ENCODE results near the gene ATOH8. TPM values are rescaled to one million over a fixed set of nuclear protein-coding genes. Genes with fewer than 3 reads are reported as not detected.

ATOH8 gene
- total RNA-seq, 3 donors from 2014 or later = 1.9 to 8.7 (median 2.8) TPM

- DNase-seq (peak; percentile 85 to 96 (median 94)), ATAC-seq (peak; percentile 96)
- H3K36me3 ChIP-seq (ENCODE audit: low read depth) = no peaks in the 10 kb centered on the region
- H3K9me3 ChIP-seq = no peaks in the 10 kb centered on the region
- intact Hi-C loops (cut with DNase I, micrococcal nuclease) = loop anchor here in 1 of 2 donors (2.0 kb wide), 1 partner anchor 85 kb away; no protein-coding TSS in a partner anchor
- H3K4me1 ChIP-seq (ENCODE audit: low read depth) = peaks cover 12% of the 10 kb centered on the region
- peak; percentile 73 for TF ChIP-seq CTCF (IDR thresholded peaks at IDR 0.05)
- no peak overlapping the region for H3K4me3 ChIP-seq
Measured at GRCh38 chr2:85813982-85814801, 60.4 kb downstream of the ATOH8 start.

- TF ChIP-seq CTCF (IDR thresholded peaks at IDR 0.05) = no peak
Measured at GRCh38 chr2:85814802-85815550, 61.2 kb downstream of the ATOH8 start.

GRCh38 chr2:85819811-85820510 is 66.2 kb downstream of the ATOH8 start:
- no peak for TF ChIP-seq CTCF (IDR thresholded peaks at IDR 0.05)
- no peaks in the 10 kb centered on the region for H3K4me1 ChIP-seq (ENCODE audit: low read depth)
- H3K4me3 ChIP-seq = no peak overlapping the region
- H3K9me3 ChIP-seq = no peaks in the 10 kb centered on the region
- DNase-seq (no peak), ATAC-seq (no peak)
- intact Hi-C loops (cut with DNase I, micrococcal nuclease) = loop anchor here in 1 of 2 donors (5.0 kb wide), 1 partner anchor 93 kb away; no protein-coding TSS in a partner anchor
- H3K36me3 ChIP-seq (ENCODE audit: low read depth) = no peaks in the 10 kb centered on the region

More at GRCh38 chr2:85814802-85815550, 61.2 kb downstream of the ATOH8 start:
- DNase-seq (no peak), ATAC-seq (no peak)
- Histone ChIP-seq H3K4me3 (no peak overlapping the region), H3K4me1 (ENCODE audit: low read depth) (peaks cover 12% of the 10 kb centered on the region), H3K36me3 (ENCODE audit: low read depth) (no peaks in the 10 kb centered on the region), H3K9me3 (no peaks in the 10 kb centered on the region)
- intact Hi-C loops (cut with DNase I, micrococcal nuclease) = loop anchor here in 1 of 2 donors (5.0 kb wide), 1 partner anchor 88 kb away; no protein-coding TSS in a partner anchor

- H3K36me3 ChIP-seq (ENCODE audit: low read depth) = no peaks in the 10 kb centered on the region
- no peak overlapping the region for H3K4me3 ChIP-seq
- no peak for TF ChIP-seq CTCF (IDR thresholded peaks at IDR 0.05)
- H3K4me1 ChIP-seq (ENCODE audit: low read depth) = no peaks in the 10 kb centered on the region
- DNase-seq = no peak
- no peak for ATAC-seq
- intact Hi-C loops (cut with DNase I, micrococcal nuclease) = no loop called here
- H3K9me3 ChIP-seq = no peaks in the 10 kb centered on the region
Measured at GRCh38 chr2:85822766-85823165, 69.0 kb downstream of the ATOH8 start.

- Histone ChIP-seq H3K4me3 (no peak overlapping the region), H3K9me3 (no peaks in the 10 kb centered on the region), H3K36me3 (ENCODE audit: low read depth) (no peaks in the 10 kb centered on the region), H3K4me1 (ENCODE audit: low read depth) (no peaks in the 10 kb centered on the region)
- ATAC-seq = no peak
- intact Hi-C loops (cut with DNase I, micrococcal nuclease) = no loop called here
- no peak for DNase-seq
- TF ChIP-seq CTCF (IDR thresholded peaks at IDR 0.05) = no peak
Measured at GRCh38 chr2:85823951-85824350, 70.2 kb downstream of the ATOH8 start.
